Stimulated activated naive B cell treated with anti-CD40 and anti-IgM and Interleukin-4, amounts not matched to agents 10 μg/mL and 1 μg/mL and 100 μg/mL, for 72 hours (primary cell): ENCODE results near the gene PPP2R2C.

ENCODE experiments used
- ATAC-seq, 2 donors: fragments of 150-1000 bp; cut with Tn5 transposase; replicated peaks; 2 replicates each; pipeline ENCODE4 v1.10.0; 2021; ENCODE audit warnings: moderate library complexity in 1 of 2
- DNase-seq: peaks from one replicate; pipeline ENCODE4 v3.0.0; 2021
- H3K27ac Mint-ChIP-seq: one replicate; pipeline ENCODE4 v1.8.0; 2022; ENCODE audit warnings: mild to moderate bottlenecking, mixed read lengths
- H3K27me3 Mint-ChIP-seq, 2 donors: one replicate each; pipeline ENCODE4 v1.8.0; 2022; ENCODE audit warnings: mixed read lengths in 2 of 2
- H3K36me3 Mint-ChIP-seq, 2 donors: one replicate each; pipeline ENCODE4 v1.8.0; 2022; ENCODE audit warnings: mixed read lengths in 2 of 2, mild to moderate bottlenecking in 1 of 2
- H3K4me1 Mint-ChIP-seq, 2 donors: one replicate each; pipeline ENCODE4 v1.8.0; 2022; ENCODE audit warnings: mixed read lengths in 2 of 2, mild to moderate bottlenecking in 1 of 2
- H3K4me3 Mint-ChIP-seq, 2 donors: one replicate each; pipeline ENCODE4 v1.8.0; 2022; ENCODE audit warnings: mild to moderate bottlenecking in 2 of 2, mixed read lengths in 2 of 2, moderate library complexity in 1 of 2
- H3K9me3 Mint-ChIP-seq, 2 donors: one replicate each; pipeline ENCODE4 v1.8.0; 2022; ENCODE audit warnings: mixed read lengths in 2 of 2, mild to moderate bottlenecking in 1 of 2

PPP2R2C gene

DNA sequence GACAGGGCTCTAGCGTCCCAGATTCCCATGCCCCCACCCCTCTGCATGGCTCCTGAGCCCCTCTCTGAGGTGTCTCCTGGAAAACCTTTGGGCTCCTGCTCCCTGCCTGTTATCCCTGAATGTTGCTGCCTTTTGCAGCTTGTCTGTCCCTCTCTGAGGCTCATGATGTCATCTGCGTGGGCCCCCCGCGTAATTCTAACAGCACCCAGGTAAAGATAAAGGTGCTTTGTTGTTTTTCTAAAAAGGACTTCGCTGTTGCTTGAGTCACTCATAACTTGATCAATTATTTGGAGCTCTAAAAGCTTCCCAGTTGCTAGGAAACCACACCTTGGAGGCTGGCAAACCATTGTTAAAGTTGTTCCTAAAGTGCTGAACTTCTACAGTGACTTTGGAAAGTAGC, 166.1 kb downstream of the PPP2R2C start:
- H3K27ac Mint-ChIP-seq, result no peak overlapping the region
- peaks cover 4 to 8% of the 10 kb centered on the region in 2 donors for H3K4me1 Mint-ChIP-seq
- peaks cover 4% of the 10 kb centered on the region in 2 donors for H3K9me3 Mint-ChIP-seq
- H3K4me3 Mint-ChIP-seq, result no peak overlapping the region
- ATAC-seq (no peak), DNase-seq (no peak)
- peaks cover 37 to 56% of the 10 kb centered on the region in 2 donors for H3K27me3 Mint-ChIP-seq
- H3K36me3 Mint-ChIP-seq, result peaks cover 18% of the 10 kb centered on the region in 2 donors

DNA sequence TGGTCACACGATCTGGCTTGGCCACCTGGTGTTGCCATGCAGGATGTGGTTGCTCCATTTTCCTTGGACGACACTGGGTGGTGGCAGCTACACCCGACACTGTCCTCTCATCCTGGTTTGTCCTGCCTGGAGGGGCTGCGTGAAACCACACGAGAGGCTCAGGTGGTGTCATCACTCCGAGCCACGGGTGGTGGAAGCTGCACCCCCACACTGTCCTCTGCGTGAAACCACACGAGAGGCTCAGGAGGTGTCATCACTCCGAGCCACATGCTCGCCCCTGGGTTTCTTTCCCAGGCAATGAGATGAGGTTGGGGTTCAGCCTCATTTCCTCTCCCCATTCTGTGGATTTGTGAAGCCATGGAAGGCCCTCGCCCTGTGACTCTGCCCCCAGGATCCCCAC, 168.5 kb downstream of the PPP2R2C start:
- Mint-ChIP-seq H3K36me3 (peaks cover 27 to 28% of the 10 kb centered on the region in 2 donors), H3K27ac (no peak overlapping the region), H3K27me3 (peaks cover 19 to 37% of the 10 kb centered on the region in 2 donors), H3K4me3 (no peak overlapping the region), H3K9me3 (peaks cover 4 to 8% of the 10 kb centered on the region in 2 donors), H3K4me1 (no peaks in the 10 kb centered on the region)
- no peak for DNase-seq
- ATAC-seq, result no peak

DNA sequence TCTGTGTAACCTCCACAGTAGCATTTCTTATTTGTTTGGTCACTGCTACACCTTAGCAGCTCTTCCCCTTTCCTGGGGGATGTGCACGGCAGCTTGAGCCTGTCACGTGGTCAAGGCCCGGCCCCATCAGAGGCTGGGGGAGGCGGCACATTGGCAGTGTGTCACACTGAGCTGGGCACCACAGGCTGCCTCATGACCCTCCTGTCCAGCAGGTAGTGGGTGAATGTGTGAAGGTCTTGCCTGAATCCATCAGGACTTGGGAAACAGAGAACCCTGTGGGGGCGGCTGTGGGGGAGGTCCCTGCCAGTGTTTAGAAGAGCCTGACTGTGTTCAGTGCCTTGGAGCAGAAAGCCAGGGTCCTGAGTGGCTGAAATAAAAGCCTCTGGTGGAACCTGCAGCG, 169.5 kb downstream of the PPP2R2C start:
- Mint-ChIP-seq H3K4me1 (no peaks in the 10 kb centered on the region), H3K27me3 (peaks cover 11 to 27% of the 10 kb centered on the region in 2 donors), H3K4me3 (no peak overlapping the region), H3K36me3 (peaks cover 24 to 26% of the 10 kb centered on the region in 2 donors), H3K9me3 (peaks cover 0 to 4% of the 10 kb centered on the region in 2 donors), H3K27ac (no peak overlapping the region)
- no peak for ATAC-seq
- no peak for DNase-seq

DNA sequence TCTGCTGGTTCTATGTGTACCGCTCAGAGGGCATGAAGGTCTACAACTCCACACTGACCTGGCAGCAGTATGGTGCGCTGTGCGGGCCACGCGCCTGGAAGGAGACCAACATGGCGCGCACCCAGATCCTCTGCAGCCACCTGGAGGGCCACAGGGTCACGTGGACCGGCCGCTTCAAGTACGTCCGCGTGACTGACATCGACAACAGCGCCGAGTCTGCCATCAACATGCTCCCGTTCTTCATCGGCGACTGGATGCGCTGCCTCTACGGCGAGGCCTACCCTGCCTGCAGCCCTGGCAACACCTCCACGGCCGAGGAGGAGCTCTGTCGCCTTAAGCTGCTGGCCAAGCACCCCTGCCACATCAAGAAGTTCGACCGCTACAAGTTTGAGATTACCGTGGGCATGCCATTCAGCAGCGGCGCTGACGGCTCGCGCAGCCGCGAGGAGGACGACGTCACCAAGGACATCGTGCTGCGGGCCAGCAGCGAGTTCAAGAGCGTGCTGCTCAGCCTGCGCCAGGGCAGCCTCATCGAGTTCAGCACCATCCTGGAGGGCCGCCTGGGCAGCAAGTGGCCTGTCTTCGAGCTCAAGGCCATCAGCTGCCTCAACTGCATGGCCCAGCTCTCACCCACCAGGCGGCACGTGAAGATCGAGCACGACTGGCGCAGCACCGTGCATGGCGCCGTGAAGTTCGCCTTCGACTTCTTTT, 170.5 kb downstream of the PPP2R2C start:
- no peak overlapping the region for H3K27ac Mint-ChIP-seq
- ATAC-seq, result no peak
- no peaks in the 10 kb centered on the region for H3K4me1 Mint-ChIP-seq
- no peak for DNase-seq
- peaks cover 26 to 28% of the 10 kb centered on the region in 2 donors for H3K36me3 Mint-ChIP-seq
- peaks cover 6 to 17% of the 10 kb centered on the region in 2 donors for H3K27me3 Mint-ChIP-seq
- H3K4me3 Mint-ChIP-seq, result no peak overlapping the region
- H3K9me3 Mint-ChIP-seq, result peaks cover 0 to 4% of the 10 kb centered on the region in 2 donors

DNA sequence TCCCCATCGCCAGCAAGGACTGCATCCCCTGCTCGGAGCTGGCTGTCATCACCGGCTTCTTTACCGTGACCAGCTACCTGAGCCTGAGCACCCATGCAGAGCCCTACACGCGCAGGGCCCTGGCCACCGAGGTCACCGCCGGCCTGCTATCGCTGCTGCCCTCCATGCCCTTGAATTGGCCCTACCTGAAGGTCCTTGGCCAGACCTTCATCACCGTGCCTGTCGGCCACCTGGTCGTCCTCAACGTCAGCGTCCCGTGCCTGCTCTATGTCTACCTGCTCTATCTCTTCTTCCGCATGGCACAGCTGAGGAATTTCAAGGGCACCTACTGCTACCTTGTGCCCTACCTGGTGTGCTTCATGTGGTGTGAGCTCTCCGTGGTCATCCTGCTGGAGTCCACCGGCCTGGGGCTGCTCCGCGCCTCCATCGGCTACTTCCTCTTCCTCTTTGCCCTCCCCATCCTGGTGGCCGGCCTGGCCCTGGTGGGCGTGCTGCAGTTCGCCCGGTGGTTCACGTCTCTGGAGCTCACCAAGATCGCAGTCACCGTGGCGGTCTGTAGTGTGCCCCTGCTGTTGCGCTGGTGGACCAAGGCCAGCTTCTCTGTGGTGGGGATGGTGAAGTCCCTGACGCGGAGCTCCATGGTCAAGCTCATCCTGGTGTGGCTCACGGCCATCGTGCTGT, 171.2 kb downstream of the PPP2R2C start:
- Mint-ChIP-seq H3K27me3 (peaks cover under 1 to 10% of the 10 kb centered on the region in 2 donors), H3K36me3 (peaks cover 26 to 28% of the 10 kb centered on the region in 2 donors)
- no peak for ATAC-seq

DNA sequence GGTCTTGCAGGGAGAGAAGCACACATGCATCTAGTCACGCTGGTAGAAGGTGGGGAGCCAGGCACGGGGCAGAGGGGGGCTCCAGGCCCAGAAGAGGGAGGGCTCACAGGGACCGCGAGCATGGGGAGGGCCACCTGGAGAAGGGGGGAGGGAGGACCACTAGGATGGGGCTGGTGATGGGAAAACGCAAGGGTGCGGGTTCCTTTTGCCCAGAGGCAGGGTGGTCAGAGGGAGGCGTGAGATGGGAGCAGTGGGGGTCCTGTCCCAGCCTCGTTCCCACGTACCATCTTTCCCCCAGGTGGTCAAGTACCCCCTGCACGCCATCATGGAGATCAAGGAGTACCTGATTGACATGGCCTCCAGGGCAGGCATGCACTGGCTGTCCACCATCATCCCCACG, 172.1 kb downstream of the PPP2R2C start:
- H3K4me3 Mint-ChIP-seq, result no peak overlapping the region
- ATAC-seq (no peak), DNase-seq (no peak)
- peaks cover 0 to 2% of the 10 kb centered on the region in 2 donors for H3K27me3 Mint-ChIP-seq
- no peaks in the 10 kb centered on the region for H3K4me1 Mint-ChIP-seq
- peaks cover 26 to 30% of the 10 kb centered on the region in 2 donors for H3K36me3 Mint-ChIP-seq
- H3K27ac Mint-ChIP-seq, result no peak overlapping the region
- peaks cover 0 to 4% of the 10 kb centered on the region in 2 donors for H3K9me3 Mint-ChIP-seq

More for the DNA sequence above, 171.2 kb downstream of the PPP2R2C start:
- no peak for DNase-seq
- Mint-ChIP-seq H3K4me3 (no peak overlapping the region), H3K27ac (no peak overlapping the region), H3K4me1 (no peaks in the 10 kb centered on the region), H3K9me3 (peaks cover 0 to 4% of the 10 kb centered on the region in 2 donors)

DNA sequence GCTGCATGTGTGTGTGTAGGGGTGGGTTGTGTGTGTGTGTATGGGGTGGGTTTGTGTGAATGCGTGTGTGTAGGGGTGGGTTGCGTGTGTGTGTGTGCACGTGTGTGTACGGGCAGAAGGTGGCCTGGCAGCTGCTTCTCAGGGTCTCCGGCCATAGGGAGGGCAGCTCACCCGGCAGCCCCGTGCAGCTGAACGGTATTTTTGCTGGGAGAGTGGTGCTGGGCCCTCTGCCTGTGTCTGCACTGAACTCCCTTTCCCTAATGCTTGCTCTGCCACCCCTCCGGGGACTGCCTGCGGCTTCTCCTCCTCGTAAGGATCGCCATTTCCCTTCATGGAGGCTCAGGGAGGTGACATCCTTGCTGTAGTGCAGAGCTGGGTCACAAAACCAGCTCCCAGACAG, 172.5 kb downstream of the PPP2R2C start:
- no peak overlapping the region for H3K4me3 Mint-ChIP-seq
- H3K36me3 Mint-ChIP-seq, result peaks cover 26 to 35% of the 10 kb centered on the region in 2 donors
- ATAC-seq, result no peak
- H3K4me1 Mint-ChIP-seq, result no peaks in the 10 kb centered on the region
- no peak overlapping the region for H3K27ac Mint-ChIP-seq
- DNase-seq, result no peak
- H3K9me3 Mint-ChIP-seq, result peaks cover 0 to 4% of the 10 kb centered on the region in 2 donors
- no peaks in the 10 kb centered on the region for H3K27me3 Mint-ChIP-seq

DNA sequence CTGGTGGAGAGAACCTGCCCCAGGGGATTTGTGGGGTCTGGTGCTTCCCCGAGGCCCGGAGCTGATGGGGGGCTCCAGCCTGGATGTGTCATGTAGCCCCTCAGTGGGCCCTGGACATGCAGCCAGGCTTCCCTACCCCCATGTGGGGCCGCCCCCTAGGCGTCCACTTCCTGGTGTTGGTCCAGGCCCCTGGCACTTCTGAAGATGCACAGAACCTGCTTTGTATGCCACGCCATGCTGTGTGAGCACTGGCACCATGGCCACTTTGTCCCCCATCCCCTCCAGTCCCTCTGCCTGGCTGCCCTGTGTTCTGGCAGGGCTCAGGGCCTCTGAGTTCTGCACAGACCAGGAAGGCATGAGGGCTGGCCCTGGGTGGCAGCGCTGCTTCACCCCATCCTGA, 173.6 kb downstream of the PPP2R2C start:
- Mint-ChIP-seq H3K9me3 (peaks cover 0 to 4% of the 10 kb centered on the region in 2 donors), H3K27me3 (no peaks in the 10 kb centered on the region), H3K4me3 (no peak overlapping the region), H3K27ac (no peak overlapping the region), H3K36me3 (peaks cover 30 to 42% of the 10 kb centered on the region in 2 donors), H3K4me1 (no peaks in the 10 kb centered on the region)
- ATAC-seq (no peak), DNase-seq (no peak)

DNA sequence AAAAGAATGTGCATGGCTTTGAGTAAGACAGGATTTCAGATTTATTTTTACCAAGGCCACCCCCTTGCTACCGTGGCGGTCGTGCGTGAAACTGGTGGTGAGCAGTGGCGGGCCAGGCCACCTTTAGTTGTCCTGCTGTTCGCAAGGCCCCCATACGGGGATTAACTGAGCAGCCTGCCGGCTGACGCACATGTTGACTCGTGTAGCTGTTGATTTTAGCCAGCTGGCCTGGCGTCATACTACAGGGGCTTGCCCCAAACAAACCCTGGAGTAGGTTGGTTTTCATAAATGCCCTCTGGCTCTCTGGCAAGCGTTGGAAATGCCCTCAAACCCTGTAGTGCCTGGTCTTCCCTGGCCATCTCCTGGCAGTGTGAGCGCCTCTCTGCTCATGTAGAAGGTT, 174.4 kb downstream of the PPP2R2C start:
- Mint-ChIP-seq H3K4me1 (no peaks in the 10 kb centered on the region), H3K9me3 (peaks cover 0 to 4% of the 10 kb centered on the region in 2 donors), H3K27ac (no peak overlapping the region), H3K27me3 (no peaks in the 10 kb centered on the region), H3K36me3 (peaks cover 30 to 46% of the 10 kb centered on the region in 2 donors), H3K4me3 (no peak overlapping the region)
- DNase-seq (no peak), ATAC-seq (no peak)

DNA sequence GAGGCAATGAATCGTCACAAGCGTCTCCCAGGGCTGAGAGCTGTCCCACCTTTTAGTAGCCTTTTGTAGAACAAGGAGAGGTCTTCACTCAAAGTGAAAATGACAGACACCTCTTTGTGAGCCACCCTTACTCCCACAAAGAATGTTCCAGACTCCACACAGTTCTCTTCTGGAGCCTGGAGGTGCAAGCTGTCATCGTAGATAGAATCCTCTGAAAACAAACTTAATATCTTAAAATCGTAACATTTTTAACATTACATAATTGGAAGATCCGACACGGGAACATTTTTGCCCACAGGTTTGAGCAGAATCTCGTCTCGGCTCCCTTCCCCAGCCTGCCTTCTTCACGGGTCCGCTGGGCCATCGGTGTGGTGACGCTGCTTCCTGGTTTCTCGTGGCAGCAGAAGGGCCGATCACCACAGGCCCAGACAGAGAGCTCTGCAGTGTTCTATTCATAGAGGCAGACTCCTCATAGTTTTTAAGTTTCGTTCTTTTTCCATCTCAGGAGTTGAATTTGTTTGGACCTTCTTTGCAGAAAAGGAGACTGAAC, 175.1 kb downstream of the PPP2R2C start:
- ATAC-seq (no peak), DNase-seq (no peak)
- Mint-ChIP-seq H3K27ac (no peak overlapping the region), H3K36me3 (peaks cover 25 to 41% of the 10 kb centered on the region in 2 donors), H3K4me3 (no peak overlapping the region), H3K9me3 (peaks cover 0 to 4% of the 10 kb centered on the region in 2 donors), H3K27me3 (no peaks in the 10 kb centered on the region), H3K4me1 (no peaks in the 10 kb centered on the region)

DNA sequence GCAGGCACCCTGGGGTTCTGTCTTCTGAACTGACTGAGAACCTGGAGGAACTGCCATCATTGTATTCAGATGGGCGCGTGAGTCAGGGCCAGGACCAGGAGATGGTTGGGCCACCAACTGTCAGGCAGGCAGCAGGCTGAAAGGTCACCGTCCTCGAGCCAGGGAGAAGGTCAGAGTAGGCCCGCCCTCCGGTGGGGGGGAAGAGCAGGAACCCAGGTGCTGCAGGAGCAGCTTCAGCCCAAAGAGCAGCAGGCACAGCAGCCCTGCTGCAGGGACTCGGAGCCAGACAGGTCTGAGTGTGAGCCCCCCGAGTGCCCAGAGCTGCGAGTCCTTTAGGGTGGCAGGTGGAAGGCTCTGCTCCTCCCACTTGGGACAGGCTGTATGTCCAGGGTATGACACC, 176.4 kb downstream of the PPP2R2C start:
- no peak overlapping the region for H3K27ac Mint-ChIP-seq
- H3K36me3 Mint-ChIP-seq, result peaks cover 12 to 28% of the 10 kb centered on the region in 2 donors
- H3K4me3 Mint-ChIP-seq, result no peak overlapping the region
- ATAC-seq (no peak), DNase-seq (no peak)
- no peaks in the 10 kb centered on the region for H3K4me1 Mint-ChIP-seq
- H3K9me3 Mint-ChIP-seq, result peaks cover 0 to 2% of the 10 kb centered on the region in 2 donors
- H3K27me3 Mint-ChIP-seq, result no peaks in the 10 kb centered on the region

DNA sequence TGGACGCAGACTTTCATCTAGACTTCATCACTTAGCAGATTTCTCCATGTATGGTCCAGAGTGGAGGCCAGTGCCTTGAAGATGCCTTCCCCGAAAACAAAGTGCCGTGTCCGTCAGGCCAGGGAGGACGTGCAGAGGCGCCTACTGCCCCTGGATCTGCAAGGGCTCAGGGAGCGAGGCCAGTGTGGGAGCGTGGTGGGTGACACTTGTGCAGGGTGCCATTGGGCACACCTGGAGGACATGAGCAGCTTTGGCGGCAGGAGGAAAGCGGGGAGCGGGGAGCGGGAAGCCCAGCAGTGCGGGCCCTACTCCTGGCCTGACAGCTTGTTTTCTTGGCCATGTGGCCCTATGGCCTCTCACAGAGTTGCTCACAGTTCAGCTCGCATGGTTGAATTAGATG, 176.9 kb downstream of the PPP2R2C start:
- Mint-ChIP-seq H3K27me3 (no peaks in the 10 kb centered on the region), H3K27ac (no peak overlapping the region), H3K4me1 (no peaks in the 10 kb centered on the region), H3K4me3 (no peak overlapping the region), H3K36me3 (peaks cover 6 to 25% of the 10 kb centered on the region in 2 donors), H3K9me3 (no peaks in the 10 kb centered on the region)
- DNase-seq, result no peak
- no peak for ATAC-seq

DNA sequence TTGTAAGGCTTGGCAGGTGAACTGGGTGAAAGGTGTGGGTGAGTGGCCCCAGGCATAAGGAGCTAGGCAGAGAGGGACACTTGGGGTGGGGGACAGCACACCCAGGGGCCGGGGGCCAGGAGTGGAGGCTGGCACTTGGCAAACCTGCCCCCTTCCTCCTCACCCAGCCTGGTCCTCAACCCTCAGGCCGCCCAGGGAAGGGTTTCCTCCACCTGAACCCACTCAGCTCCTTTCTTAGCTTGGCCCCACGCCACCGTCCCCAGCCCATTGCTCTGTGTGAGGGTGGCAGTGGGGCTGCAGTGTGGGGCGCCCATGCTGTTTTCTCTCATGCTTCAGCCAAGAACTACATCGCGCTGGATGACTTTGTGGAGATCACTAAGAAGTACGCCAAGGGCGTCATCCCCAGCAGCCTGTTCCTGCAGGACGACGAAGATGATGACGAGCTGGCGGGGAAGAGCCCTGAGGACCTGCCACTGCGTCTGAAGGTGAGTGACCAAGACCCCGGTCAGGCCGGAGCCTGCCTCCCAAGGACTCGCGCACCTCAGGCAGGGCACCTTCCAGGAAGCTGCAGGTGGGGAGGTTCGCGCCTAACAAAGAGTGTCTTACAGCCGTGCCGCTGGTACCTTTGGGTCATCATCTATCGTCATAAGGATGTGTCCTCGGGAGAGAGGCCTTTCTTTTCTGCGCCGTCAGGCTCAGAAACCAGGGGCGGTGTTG, 177.6 kb downstream of the PPP2R2C start:
- no peaks in the 10 kb centered on the region for H3K4me1 Mint-ChIP-seq
- ATAC-seq, result no peak
- peaks cover 4 to 24% of the 10 kb centered on the region in 2 donors for H3K36me3 Mint-ChIP-seq
- H3K27me3 Mint-ChIP-seq, result no peaks in the 10 kb centered on the region
- DNase-seq, result no peak
- H3K4me3 Mint-ChIP-seq, result no peak overlapping the region
- no peaks in the 10 kb centered on the region for H3K9me3 Mint-ChIP-seq
- H3K27ac Mint-ChIP-seq, result no peak overlapping the region

DNA sequence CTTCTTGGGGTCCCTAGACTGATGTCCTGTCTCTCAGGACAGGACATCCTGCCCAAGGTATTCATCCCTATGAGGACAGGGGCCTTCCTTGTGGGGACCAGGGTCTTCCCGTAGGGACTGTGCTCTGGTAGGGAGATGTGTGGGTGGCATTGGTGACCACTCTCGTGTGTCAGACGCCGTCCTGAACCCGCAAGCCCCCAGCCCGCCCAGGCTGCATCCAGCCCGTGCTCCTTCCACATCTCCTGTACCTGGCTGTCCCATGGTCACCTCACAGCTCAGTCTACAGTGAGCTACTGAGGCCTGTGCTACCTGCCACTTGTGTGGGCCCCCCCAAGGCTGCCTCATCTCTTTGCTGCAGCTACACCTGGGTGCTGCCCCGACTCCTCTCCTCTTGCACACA, 178.8 kb downstream of the PPP2R2C start:
- H3K9me3 Mint-ChIP-seq, result no peaks in the 10 kb centered on the region
- H3K4me1 Mint-ChIP-seq, result no peaks in the 10 kb centered on the region
- DNase-seq, result no peak
- H3K27me3 Mint-ChIP-seq, result no peaks in the 10 kb centered on the region
- ATAC-seq, result no peak
- no peak overlapping the region for H3K4me3 Mint-ChIP-seq
- no peak overlapping the region for H3K27ac Mint-ChIP-seq
- H3K36me3 Mint-ChIP-seq, result peaks cover 5 to 26% of the 10 kb centered on the region in 2 donors
